Caki2 (cell line): ENCODE data around the gene HOXB3. TPM values are rescaled to one million over a fixed set of nuclear protein-coding genes. Genes with fewer than 3 reads are reported as not detected.
A peak's percentile ranks its signal among the peaks of the same experiment; 100 is the strongest.

Source experiments
- DNase-seq: peaks from one replicate; pipeline ENCODE4 v3.0.0-alpha.2; 2015; ENCODE audit warnings: low read depth
- in situ Hi-C: cut with HindIII; loops from 2 replicates; pipeline ENCODE4 v1.10.0; 2016; ENCODE audit warnings: low sequenced_read_pairs, low pct_unique_long_range_greater_than_20kb, mixed read lengths
- total RNA-seq: library from RNA; depleted of rRNA; stranded (reverse); fragments of >200 nt; shearing (Covaris generic); gene quantifications from 2 replicates; pipeline ENCODE4 v1.2.3, GENCODE V29; 2014; ENCODE audit warnings: low replicate concordance

HOXB3 gene
- total RNA-seq, 1 experiment from 2014 or later: 1.1 TPM

DNA sequence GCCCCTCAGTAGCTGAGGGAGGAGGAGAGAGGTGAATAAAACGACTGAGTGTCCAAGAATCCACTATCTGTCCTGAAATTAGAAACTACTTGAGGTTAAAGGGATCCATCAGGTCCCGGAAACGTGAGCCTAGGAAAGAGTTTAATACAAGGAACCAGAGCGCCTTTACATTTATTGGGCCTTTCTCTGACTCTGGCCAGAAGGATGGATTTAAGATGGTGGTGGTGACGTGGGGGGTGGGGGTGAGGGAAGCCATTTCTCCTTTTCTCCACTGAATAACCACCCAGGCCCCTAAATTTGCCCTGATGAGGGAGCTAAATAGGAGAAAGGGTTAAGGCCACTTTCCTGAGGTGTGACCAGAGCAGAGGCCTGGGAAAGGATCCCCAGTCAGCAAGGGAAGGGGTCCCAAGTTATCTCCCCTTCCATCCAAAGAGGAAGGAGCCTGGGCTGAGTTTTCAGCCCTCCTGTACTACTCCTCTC, 37.1 kb upstream of the HOXB3 start:
- in situ Hi-C loops: no loop called here
- no peak for DNase-seq

GRCh38 chr17:48626245-48627117, 36.4 kb upstream of the HOXB3 start, which contains the start of gene HOXB9:
Gene HOXB9 (minus strand): TSS chr17:48626358. CDS start chr17:48626269, 89 bp downstream.
- DNase-seq: peak; percentile 64
- in situ Hi-C loops: no loop called here

DNA sequence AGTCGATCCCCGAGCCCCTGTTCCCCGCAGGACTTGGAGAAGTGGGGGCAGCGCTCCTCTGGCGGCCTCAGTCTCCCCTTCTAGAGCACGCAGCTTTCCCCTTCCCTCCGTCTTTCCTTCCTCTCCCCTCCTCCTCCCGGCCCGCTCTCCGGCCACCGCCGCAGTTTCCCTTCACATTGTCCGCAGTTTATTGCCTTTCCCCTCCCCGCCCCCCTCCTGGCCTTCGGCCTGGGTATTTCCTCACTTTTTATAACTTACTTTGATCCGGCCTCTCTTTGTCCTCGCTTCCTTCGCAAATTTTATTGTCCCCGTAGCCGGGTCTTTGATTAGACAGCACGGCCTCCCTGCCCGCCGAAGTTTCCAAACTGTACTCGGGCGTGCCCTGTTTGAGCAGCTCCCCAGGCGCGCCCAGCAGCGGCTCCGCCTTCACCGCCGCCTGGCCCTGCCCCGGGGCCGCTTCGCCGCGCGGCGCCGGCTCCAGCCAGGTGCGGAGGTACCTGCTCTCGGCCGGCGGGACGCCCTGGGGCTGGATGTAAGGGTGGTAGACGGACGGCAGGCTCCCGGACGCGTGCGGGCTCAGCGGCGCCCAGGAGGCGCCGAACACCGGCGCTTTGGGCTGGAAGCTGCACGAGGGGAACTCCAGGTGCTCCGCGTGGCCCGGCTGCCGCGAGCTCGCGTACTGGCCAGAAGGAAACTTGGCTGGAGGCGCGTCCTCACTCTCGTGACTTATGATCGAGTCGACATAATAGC, 35.6 kb upstream of the HOXB3 start:
- in situ Hi-C loops: no loop called here
- DNase-seq: peak; percentile 59

DNA sequence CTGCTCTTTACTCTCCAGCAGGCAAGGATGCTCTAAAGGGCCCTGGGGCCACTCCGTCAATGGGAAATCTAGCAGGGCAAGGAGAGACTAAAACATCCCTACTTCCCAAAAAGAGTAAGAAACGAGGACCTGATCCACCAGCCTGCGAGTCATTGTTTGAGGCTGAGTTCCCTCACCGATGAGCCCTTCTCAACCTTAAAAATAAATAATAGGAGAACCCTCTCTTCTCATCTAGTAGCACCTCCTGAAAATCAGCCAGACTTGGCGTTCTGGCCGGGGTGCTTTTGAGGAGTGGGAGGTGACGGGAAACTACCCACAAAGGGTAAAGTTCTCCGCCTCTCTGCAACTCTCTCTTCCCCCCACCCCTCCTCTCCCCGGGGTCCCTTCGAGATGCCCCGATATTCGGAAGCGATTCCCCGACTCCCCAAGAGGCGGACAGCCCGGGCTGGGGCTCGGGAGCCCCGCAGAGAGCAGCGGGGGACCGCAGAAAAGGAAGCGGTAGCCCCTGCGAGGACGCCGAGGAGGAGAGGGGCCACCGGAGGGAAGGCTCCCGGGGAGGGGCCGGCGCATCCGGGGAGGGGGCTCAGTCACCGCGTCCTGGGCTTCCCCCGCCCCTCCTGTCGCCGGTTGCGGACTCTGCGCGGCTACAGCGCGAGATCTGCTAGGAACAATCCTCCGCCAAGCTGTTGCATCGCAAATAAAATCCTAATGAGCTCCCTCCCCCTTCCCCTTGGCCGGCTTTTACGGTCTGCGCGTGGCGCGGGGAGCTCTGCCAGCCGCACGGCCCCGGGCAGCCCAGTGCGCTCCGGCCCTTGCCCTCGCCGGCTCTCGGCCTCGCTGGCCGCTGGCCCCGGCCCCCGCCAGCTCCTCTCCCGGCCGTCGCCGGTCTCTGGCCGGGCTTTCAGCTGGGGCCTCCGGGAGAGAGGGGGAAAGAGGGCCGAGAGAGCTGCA, 34.8 kb upstream of the HOXB3 start:
- in situ Hi-C loops: no loop called here

GRCh38 chr17:48624118-48624517, 34.1 kb upstream of the HOXB3 start:
- in situ Hi-C loops: no loop called here
- no peak for DNase-seq

More for the DNA sequence above, 34.8 kb upstream of the HOXB3 start:
- DNase-seq: no peak

DNA sequence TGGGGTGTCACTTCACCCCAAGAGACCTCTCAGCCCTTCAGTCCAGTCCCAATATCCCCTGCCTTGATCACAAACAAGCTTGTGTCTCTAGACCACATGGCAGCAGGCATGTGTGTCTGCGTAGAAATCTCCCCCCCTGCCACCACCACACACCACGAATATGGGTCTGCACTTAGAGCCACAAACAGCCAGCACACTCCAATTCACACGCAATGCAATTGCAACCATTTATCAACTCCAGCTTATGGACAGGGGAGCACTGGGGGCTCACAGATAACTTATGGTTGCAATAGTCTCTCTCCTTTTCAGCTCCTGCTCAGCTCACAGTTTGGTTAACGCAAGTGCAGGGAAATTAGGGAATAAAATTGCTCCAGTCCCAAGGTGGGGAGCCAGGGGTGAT, 33.5 kb upstream of the HOXB3 start:
- DNase-seq: no peak
- in situ Hi-C loops: no loop called here

DNA sequence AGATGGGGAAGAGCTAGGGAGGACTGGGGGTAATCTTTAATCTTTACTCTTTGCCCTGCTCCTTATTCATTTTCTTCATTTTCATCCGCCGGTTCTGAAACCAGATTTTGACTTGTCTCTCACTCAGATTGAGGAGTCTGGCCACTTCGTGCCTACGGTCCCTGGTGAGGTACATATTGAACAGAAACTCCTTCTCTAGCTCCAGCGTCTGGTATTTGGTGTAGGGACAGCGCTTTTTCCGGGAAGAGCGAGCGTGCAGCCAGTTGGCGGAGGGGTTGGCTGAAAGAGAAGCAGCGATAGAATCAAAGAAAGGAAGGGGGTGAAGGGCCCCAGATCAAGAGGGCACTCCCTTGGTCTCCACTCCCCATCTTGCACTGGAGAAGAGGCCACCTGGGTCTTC, 32.8 kb upstream of the HOXB3 start:
- DNase-seq: no peak
- in situ Hi-C loops: no loop called here

DNA sequence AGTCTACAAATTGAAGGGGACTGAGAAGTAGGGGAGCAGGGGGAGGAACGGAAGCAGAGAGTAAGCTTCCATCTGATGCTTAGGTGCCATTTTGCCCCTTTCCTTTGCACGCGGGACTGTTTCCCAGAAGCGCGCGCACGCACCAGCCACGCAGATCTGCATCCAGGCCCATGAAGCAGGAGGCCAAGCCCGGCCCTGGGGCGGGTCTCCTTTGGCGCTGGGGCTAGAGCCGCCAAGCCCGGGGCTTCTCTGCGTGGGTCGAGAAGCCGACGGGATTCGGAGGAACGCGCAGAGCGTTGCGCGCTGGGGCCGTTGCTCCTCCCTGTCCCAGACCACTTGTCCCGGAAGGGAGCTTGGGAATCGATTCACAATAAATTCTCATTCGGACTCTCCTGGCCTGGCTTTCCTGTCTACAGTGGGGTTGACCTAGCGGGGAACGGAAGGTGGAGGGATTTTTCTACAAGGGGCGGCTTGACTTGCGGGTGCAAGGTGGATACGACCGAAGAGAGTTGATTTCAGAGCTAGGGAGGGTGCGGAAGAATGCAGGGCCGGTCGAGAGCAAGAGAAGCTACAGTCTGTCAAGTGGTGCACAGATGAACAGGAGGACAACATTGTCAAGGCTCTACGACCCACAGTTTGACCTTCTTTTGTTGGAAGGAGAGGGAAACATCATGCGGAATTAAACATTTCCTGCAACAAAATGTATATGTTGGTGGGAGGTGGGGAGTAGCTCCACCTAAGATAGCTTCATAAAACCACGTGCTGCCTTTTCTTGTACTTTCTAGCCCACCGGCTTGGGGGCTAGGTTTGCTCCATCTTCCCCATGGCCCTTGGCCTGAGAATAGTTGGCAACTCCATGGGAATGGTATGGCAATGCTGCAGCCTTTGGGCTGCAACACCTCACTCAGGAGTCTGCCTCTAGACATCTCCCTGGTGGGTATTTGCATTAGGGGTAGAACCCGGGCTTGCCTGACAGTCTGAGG, 31.7 kb upstream of the HOXB3 start:
- in situ Hi-C loops: no loop called here
- no peak for DNase-seq

- DNase-seq: no peak
These were observed 30.6 kb upstream of the HOXB3 start for GRCh38 chr17:48620461-48621139.

GRCh38 chr17:48619826-48620449, 29.9 kb upstream of the HOXB3 start:
- no peak for DNase-seq
- in situ Hi-C loops: no loop called here

More at GRCh38 chr17:48620461-48621139, 30.6 kb upstream of the HOXB3 start:
- in situ Hi-C loops: no loop called here

GRCh38 chr17:48618256-48618896, 28.3 kb upstream of the HOXB3 start:
- in situ Hi-C loops: no loop called here
- peak; percentile 75 for DNase-seq

GRCh38 chr17:48617471-48618255, 27.6 kb upstream of the HOXB3 start:
- in situ Hi-C loops: no loop called here
- no peak for DNase-seq

DNA sequence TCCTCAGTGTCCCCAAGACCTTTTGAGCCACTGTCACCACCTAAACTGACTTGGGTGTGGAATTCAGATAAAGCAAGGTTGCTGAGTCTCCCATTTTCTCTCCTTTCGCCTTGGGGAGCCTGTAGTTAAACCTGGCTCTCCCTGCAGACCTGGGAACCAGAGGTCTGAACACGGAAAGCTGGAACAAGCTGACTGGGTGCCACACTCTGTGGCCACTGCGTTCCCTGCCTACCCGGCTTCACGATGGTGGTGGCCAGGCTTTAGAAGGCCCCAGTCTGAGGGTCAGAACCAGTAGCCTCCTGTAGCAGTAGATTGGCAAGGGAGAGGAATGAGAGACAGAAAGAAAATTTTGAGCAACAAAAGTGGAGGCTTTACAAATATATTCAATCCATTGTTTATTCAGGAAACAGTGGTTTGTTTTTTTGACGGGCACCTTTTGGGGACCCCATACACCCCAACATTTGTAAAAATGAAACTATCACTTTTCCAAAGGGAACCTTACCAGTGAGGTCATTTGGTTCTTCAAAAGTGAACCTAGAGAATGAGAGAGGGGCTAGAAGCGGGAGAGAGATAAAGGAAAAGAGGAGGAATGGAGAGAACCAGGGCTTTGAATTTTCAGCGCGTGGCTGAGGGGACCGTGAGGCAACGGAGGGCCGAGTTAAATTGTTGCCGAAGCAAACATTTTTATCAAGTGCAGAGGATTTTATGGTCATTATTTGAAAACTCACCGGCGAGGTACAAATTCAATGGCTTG, 26.9 kb upstream of the HOXB3 start:
- no peak for DNase-seq
- in situ Hi-C loops: no loop called here

GRCh38 chr17:48615963-48616716, 26.1 kb upstream of the HOXB3 start:
- DNase-seq: no peak
- in situ Hi-C loops: no loop called here
